HG03103 (cell line): Measurements from ENCODE around the gene AADAC.
"Not testable (repeated sequence)": the region's sequence is repeated elsewhere in the genome, so short reads cannot be mapped to it uniquely, and the experiment has no call there.

Experiments used
- ATAC-seq: cut with Tn5 transposase; IDR thresholded peaks from one replicate; pipeline ENCODE4 v1.9.1; 2021; ENCODE audit warnings: low read depth; ENCODE audit not compliant: unreplicated experiment

Gene AADAC, protein sequence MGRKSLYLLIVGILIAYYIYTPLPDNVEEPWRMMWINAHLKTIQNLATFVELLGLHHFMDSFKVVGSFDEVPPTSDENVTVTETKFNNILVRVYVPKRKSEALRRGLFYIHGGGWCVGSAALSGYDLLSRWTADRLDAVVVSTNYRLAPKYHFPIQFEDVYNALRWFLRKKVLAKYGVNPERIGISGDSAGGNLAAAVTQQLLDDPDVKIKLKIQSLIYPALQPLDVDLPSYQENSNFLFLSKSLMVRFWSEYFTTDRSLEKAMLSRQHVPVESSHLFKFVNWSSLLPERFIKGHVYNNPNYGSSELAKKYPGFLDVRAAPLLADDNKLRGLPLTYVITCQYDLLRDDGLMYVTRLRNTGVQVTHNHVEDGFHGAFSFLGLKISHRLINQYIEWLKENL

DNA sequence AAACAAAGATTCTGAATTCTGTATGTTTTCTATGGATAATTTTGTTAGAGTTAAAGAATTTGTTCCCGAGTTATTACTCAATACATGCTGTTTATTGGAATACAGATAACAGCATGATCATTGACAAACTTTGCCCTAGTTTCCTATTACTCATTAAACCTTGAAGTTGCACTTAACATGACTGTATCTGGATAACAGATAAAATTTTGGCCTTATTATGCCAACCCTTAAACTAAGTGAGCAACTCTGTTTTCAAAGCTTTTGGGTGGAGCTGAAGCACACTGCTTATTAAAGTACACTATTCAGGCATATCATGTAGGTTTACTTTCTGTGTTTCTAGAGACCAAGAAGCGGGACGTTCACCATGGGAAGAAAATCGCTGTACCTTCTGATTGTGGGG is at the start of gene AADAC:
Gene AADAC, plus strand, starts transcription at position 318 of the 400 bp plus-strand sequence. Its CDS starts 47 bp downstream, at position 365.
- no peak for ATAC-seq

DNA sequence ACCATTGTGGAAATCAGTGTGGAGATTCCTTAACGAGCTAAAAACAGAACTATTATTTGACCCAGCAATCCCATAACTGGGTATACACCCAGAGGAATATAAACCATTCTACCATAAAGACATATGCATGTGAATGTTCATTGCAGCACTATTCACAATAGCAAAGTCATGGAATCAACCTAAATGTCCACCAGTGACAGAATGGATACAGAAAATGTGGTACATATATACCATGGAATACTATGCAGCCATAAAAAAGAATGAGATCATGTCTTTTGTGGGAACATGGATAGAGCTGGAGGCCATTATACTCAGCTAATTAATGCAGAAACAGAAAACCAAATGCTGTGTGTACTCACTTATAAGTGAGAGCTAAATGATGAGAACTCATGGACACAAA is 49.2 kb upstream of the AADAC start:
- ATAC-seq = not testable (repeated sequence)

DNA sequence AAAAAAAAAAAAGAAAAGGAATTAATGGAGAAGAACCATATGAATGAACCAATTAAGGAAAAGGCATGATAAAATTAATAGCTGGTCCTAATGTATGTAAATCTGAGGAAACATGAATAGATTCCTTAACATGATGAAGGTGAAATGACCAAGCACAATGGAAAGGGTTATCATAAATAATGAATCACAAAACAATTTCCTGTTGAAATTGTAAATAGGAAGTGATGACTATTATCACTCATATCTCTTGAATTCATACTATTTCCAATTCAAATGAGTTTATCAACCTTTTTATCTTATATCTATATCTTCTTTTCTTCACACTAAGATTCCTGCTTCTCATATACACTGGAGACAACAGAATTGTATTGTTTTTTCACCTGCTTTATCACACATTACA is 48.2 kb upstream of the AADAC start:
- ATAC-seq = no peak

DNA sequence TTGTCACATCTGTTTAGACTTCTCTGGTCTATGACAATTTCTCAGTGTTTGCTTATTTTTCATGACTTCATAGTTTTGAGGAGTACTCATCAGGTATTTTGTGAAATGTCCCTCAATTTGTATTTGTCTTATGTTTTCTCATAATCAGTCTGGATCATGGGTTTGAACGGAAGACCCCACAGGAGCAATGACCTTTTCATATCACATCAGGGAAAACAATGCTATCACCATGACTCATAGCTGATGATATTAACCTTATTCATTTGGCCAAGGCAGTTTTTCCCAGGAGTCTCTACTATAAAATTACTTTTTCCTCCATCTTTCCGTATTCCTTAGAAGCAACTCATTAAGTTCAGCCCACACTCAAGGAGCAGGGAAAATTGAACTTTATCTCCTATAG is 47.5 kb upstream of the AADAC start:
- ATAC-seq = no peak

DNA sequence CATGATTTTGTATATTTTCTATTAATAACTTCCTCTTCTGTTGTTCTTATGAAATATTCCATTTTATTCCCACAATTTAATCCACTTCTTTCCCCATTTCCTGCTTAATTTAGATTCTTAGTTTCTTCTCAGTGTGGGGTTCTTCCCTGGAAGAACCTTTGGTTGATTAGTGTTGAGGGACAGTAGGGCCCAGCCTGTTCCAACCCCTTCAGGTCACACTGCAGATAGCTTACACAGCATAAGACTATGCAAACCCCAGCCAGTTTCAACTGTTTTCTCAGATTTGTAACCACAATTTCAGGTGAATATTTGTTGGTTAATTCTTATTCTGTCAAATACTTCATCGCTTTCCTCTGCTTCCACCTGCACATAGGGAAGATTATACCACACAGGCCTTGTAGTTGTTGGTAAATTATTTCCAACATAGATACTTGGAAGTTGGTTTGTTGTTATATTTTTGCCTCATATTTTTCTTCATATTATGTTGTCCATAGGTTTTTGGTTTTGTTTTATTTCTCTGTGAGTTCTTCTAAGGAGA is 45.5 kb upstream of the AADAC start:
- ATAC-seq = no peak

DNA sequence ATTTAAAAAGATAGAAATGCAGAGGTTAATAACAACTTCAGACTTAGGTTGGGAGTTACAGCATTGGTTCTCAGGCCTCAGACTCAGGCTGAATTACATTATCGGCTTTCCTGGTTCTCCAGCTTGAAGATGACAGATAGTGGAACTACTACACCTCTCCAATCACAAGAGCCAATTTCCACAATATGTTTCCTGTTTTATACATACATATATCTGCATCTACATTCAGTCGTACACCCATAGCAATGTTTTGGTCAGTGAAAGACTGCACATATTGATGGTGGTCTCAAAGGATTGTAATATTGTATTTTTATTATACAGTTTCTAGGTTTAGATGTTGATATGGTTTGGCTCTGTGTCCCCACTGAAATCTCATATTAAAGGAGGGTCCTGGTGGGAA is 44.7 kb upstream of the AADAC start:
- ATAC-seq = no peak

DNA sequence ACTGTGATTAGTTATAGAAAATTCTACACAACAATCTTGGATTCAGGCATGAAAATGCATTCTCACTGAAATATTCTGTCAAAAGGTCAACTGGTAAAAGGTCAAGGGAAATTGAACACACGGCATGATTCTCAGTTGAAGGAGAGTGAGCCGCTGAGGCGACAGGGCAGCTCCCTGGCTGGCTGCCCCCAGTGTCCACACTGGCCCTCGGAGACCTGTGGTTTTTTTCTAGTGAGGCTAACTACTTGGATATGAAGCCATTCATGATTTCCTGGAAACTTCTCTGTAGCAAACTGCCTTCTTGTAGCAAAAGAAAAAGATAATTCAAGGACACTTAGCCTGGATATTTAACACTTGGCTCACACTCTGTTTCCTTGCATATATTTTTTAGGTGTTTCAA is 43.0 kb upstream of the AADAC start:
- ATAC-seq = no peak

DNA sequence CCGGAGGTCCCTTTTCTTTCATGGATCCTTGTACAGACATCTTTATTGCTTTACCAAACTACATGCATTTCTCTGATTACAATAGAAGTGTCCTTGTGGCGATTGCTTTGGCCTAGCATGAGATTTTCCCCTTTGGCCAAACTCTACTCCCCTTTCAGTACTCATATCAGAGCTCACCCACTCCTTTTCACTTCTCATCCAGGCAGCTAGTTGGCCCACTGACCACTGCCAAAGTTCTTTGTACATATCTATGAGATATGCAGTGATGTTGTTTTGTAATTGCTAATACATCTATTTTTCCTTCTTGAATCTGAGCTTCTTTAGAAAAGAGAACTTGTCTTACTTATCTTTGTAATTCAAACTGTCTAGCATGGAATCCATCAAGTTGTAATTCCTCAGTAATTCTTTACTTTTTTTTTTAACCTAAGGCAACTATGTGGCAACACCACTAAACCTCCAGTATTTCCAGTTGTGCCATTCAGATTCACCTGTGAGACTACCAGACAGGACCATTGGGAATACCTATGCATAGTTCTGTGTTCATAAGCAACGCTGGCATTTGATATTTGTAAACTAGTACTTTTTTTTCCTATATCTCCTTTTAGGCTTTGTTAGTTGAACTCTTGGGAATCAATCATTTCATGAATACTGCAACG is 41.0 kb upstream of the AADAC start:
- no peak for ATAC-seq

DNA sequence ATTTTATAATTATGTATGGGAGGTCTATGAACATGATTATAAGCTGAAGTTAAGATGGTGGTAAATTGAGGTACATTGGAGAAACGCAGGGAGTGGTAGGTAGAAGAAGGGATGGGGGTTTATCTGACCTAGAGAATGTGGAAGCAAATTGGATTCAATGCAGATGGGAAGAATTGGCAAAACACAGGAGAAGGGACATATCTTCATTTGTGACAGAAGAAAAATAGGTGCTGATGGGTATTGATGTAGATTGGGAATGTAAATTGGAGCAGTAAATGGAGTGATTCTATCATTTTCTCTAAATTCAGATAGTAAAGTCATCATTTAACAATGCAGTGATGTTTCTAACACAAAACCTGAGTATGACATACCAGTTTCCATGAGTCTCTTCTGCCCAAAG is 39.7 kb upstream of the AADAC start:
- no peak for ATAC-seq

DNA sequence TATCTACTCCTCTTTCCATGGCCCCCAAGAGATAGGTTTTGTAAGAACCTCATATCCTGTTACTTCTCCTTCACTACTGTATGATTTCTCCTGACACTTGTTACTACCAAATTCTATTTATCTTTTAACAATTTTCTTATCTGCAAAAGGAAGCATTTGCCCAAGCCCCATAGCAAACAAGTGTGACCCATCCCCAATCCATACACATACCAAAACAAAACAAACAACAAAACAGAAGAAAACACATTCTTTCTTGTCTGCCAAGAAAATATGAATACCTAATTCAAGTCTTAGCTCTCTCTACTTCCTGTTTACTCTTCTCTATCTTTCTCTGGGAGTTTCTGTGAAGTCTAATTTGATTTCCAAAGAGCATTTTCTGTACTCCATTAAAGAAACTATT is 39.0 kb upstream of the AADAC start:
- ATAC-seq = no peak

DNA sequence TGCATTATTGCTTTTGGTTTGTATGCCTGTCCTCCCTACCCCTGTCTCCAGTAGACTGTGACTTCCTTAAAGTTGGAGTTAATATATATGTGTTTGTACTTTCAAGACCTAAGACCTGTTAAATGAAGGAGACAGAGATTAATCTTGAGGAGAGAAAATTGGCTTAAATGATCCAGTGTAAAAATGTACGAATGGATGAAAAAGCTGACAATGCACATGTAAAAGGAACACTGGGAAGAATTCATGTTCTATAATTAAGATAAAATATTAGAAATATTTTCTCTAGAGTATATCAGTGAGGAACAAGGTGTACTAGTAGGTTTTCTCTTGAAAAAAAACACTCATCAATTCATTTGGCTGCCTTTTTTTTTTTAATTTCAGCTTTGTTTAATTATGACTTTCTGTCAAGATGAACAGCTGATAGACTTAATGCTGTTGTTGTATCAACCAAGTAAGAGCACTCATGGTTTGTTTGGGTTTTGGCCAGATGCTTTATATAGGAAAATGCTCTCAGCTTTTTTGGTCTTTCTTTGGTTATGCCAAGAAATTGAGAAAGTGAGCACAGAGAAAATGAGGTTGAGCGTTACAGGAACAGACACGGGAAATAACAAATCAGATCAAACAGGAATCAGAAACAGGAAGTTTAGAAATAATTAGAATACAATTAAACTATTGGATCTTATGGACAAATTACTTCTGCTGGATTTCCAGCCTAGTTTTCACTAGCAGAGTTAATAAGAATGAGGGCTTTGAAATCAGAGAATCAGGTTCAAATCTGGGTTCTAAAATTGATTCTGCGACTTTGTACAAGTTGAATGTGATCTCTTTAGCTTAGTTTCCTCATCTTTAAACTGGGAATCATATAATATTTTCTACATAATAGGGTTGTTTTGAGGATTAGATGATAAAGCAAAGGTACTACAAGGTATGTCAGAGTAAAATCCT is 38.3 kb upstream of the AADAC start:
- ATAC-seq = no peak

DNA sequence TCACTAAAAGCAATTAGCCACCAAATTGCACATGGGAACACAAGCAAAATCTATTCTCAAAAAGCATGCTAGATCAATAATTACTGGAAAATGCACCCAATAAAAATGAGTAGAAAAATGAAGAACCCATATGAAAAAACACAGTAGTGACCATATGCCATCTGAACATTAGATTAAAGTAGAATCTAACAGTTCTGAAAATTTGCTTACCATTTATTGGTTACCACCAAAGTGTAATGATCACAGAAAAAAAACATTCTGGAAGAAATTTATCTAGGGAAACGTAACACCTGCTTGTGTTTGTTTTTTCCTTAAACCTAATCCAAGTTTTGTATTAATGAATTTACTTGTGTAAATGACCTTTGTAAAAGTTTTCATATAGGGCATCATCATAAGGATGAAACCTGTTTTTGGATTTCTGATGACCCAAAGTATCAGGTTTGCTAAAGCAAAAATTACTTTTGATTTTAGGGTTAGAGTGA is 37.6 kb upstream of the AADAC start:
- no peak for ATAC-seq

DNA sequence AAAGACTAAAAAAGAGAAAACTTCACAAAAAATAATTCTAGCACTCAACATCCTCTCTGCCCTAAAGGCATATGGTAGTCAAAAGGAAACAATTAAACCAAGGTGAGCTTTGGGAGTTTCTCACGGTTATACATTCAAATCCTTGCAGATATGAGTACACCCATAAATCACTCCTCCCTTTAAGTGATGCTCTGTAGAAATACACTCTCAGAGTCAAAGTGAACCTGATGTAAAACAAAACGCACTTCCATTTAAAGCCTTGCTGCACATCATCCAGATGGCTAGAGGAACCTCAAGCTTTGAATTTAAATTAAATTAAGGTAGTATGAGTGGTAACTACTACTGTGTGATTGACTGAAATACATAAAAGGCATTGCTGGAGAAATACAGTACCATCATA is 36.0 kb upstream of the AADAC start:
- ATAC-seq = no peak

DNA sequence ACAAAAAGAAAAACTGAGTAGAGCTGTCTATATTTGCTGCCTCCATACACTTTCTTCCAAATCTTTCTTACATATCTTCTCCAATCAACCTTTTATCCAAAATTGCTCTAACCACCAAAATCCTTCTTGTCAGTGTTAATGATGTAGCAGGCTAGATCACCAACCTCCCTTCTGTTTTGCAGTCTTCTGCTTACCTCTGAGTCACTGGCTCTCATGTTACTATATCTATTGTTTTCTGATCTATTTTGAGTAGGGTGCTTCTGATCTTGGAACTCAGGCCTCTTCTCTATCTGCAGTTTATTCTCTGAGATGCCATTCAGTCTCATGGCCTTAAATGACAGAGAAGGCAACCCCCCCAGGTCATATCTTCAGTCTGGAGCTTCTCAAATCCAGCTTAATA is 26.3 kb upstream of the AADAC start:
- no peak for ATAC-seq

DNA sequence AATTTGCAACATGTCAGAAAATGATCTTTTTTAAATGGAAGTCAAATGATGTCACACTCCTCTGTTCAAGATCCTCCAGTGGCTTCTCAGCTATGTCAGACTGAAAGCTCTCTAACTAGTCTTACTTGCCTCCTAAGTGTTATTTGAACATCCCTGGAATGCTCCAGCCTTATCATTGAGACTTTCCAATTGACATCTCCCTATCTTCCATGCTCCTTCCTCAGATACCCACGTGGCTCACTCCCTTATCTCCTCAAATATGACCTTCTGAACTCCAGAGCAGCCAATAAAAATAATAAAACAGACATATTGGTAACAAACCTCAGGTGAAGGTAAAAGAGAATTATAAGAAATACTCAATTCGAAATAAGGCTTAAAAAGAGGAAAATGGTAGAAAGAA is 25.5 kb upstream of the AADAC start:
- ATAC-seq = no peak

DNA sequence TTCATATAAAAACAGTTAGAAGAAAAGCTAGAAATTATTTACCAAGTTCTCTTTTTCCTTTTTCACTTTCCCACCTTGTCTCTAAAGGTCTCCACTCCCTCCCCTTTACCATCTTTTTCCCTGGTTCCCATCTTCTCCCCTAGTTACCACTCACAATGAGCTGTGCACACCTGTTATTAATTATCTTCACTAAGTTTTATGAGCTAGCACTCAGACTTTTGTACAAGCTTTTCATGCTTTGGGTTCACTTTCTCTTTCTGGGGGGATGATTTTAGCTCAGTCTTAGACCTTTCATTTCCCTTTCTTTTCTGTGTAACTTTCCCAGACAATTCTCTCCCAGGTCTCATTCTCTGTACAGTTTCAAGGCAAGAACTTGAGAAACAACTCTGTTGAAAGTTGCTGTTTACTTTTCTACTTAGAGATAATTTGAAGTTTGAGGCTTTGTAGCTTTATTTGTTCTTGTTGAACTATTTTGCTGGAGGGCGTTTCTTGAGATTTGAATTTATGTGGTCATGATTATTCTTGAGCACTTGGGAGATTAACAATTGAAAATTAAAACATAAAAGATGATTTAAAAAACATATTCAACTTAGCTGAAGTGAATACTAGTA is 24.0 kb upstream of the AADAC start:
- ATAC-seq = no peak

DNA sequence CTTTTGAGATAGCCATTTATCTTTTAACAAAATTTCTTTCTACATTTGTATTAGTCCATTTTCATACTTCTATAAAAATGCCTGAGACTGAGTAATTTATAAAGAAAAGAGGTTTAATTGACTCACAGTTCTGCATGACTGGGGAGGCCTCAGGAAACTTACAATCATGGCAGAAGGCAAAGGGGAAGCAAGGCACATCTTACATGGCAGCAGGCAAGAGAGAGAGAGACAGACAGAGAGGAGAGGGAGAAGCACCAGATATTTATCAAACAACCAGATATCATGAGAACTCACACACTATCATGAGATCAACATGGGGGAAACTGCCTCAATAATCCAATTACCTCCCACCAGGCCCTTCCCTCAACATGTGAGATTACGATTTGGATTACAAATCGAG is 23.2 kb upstream of the AADAC start:
- not testable (repeated sequence) for ATAC-seq

DNA sequence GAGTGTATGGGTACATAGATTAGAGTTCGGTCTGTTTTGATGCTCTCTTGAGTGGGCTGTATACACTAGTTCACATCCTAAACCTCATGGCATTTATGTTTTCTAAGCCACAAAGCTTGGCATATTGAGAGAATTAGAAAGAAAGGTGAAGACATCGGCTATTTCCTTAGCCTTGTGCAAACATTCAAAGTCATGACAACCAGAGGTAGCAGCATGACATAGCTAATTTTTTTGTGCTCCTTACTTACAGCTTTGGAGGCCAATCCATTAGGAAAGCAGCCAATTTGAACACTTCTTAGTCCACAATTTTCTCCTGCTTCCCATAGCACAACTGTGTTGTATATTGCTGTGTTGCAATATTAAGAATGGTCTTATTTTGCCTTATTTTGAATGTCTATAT is 21.5 kb upstream of the AADAC start:
- no peak for ATAC-seq

DNA sequence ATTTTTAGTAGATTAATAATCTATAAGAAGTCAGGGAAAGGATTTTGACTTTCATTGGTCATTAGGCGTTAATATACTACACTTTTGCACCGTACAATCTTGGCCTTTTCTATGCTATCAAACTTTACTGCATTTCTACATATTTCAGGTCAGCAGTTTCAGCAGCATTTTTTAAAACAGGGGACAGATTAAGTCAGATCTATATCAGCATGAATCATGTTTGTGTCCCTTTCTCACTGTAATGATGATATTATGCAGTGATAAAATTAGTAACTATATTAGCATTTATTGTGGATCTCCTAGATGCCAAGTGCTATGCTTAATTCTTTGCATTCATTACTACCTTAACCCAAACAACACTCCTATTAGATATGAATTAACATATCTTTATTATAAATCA is 20.3 kb upstream of the AADAC start:
- no peak for ATAC-seq

DNA sequence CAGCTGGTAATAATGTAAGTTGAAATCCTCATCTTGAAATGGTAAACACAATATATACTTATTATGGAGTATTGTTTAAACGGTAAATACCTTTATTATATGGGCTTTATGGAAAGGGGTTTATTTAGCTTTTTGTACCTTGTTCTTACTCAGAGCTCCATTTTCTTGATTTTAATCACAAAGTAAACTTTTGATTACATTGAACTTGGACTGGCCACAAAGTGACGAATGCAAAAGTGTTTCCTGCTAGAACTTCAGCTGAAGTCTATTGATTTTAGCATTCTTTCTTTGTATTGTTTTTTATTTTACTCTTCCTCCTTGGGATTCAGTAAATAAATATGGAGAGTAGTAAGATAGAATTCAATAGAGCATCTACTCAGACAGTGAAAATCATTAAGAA is 19.8 kb upstream of the AADAC start:
- no peak for ATAC-seq
